Measurements from ENCODE around the gene NCAM1.
A peak's percentile ranks its signal among the peaks of the same experiment; 100 is the strongest.

Gene NCAM1

GRCh38 chr11:112942966-112943643 is 18.1 kb upstream of the NCAM1 start (continued):
- TF ChIP-seq ZBTB11 (tag by site-specific recombination; conservative IDR thresholded peaks at IDR 0.05; ENCODE audit: low read depth) (no peak), ZNF2 (tag by site-specific recombination; IDR thresholded peaks at IDR 0.05) (no peak), KLF17 (tag by site-specific recombination; IDR thresholded peaks at IDR 0.05) (no peak), ZNF16 (tag by site-specific recombination; IDR thresholded peaks at IDR 0.05; ENCODE audit: low read depth) (no peak)

- no peak overlapping the region for H3K4me3 ChIP-seq (ENCODE audit: low read depth, low read length)
- ChIA-PET CTCF (no interaction called here), POLR2A (no interaction called here)
Measured at GRCh38 chr11:112946866-112947265, 14.4 kb upstream of the NCAM1 start.

GRCh38 chr11:112949781-112950575 is 11.2 kb upstream of the NCAM1 start:
- Histone ChIP-seq H3K9me3 (ENCODE audit: control insufficient read depth, insufficient read depth, low read depth, low read length) (no peaks in the 10 kb centered on the region), H3K4me3 (ENCODE audit: low read depth, low read length) (no peak overlapping the region), H3K4me1 (ENCODE audit: control insufficient read depth, insufficient read depth, low read length) (no peaks in the 10 kb centered on the region), H3K27ac (ENCODE audit: extremely low read depth, low read depth, low read length) (no peak overlapping the region), H3K36me3 (ENCODE audit: control insufficient read depth in 2 of 2, insufficient read depth in 1 of 2, low read length in 2 of 2) (no peaks in the 10 kb centered on the region)
- ChIA-PET CTCF (interaction anchor here (0.8 to 1.3 kb wide), 3 partner anchors 9 to 682 kb away, joined by 3 to 6 read pairs (median 4); no protein-coding TSS in a partner anchor), POLR2A (no interaction called here)
- TF ChIP-seq GLI4 (tag by site-specific recombination; IDR thresholded peaks at IDR 0.05) (no peak), ZNF561 (tag by site-specific recombination; IDR thresholded peaks at IDR 0.05; ENCODE audit: borderline replicate concordance) (no peak), ZNF776 (tag by site-specific recombination; IDR thresholded peaks at IDR 0.05; ENCODE audit: borderline replicate concordance) (no peak), ZNF600 (tag by site-specific recombination; IDR thresholded peaks at IDR 0.05) (no peak)

More at GRCh38 chr11:112946866-112947265, 14.4 kb upstream of the NCAM1 start:
- TF ChIP-seq ZNF335 (tag by site-specific recombination; conservative IDR thresholded peaks at IDR 0.05) = no peak
- TF ChIP-seq ZNF837 (tag by site-specific recombination; IDR thresholded peaks at IDR 0.05) = no peak
- TF ChIP-seq ZNF530 (tag by site-specific recombination; IDR thresholded peaks at IDR 0.05; ENCODE audit: low read depth) = no peak
- TF ChIP-seq ZIC2 (tag by site-specific recombination; IDR thresholded peaks at IDR 0.05) = no peak
- H3K9me3 ChIP-seq (ENCODE audit: control insufficient read depth, insufficient read depth, low read depth, low read length) = no peaks in the 10 kb centered on the region
- H3K4me1 ChIP-seq (ENCODE audit: control insufficient read depth, insufficient read depth, low read length) = no peaks in the 10 kb centered on the region
- H3K27ac ChIP-seq (ENCODE audit: extremely low read depth, low read depth, low read length) = no peak overlapping the region
- no peaks in the 10 kb centered on the region for H3K36me3 ChIP-seq (ENCODE audit: control insufficient read depth in 2 of 2, insufficient read depth in 1 of 2, low read length in 2 of 2)

- ChIA-PET POLR2A (no interaction called here), CTCF (interaction anchor here (0.7 to 3.6 kb wide), 10 partner anchors 9 to 370 kb away, joined by 3 to 13 read pairs (median 6); no protein-coding TSS in a partner anchor)
- TF ChIP-seq ZNF692 (tag by site-specific recombination; IDR thresholded peaks at IDR 0.05) (0 out of 2 replicates have a peak, but pooled peaks have one; percentile 14), WT1 (tag by site-specific recombination; IDR thresholded peaks at IDR 0.05) (peak; percentile 81), ZNF184 (tag by site-specific recombination; IDR thresholded peaks at IDR 0.05) (peak; percentile 34; the same call in 1 of the 2 replicates), ZBTB8A (tag by site-specific recombination; IDR thresholded peaks at IDR 0.05) (no peak), KLF8 (tag by site-specific recombination; IDR thresholded peaks at IDR 0.05) (no peak), ZNF112 (tag by site-specific recombination; IDR thresholded peaks at IDR 0.05) (no peak)
- Histone ChIP-seq H3K4me3 (ENCODE audit: low read depth, low read length) (no peak overlapping the region), H3K9me3 (ENCODE audit: control insufficient read depth, insufficient read depth, low read depth, low read length) (no peaks in the 10 kb centered on the region), H3K36me3 (ENCODE audit: control insufficient read depth in 2 of 2, insufficient read depth in 1 of 2, low read length in 2 of 2) (no peaks in the 10 kb centered on the region), H3K27ac (ENCODE audit: extremely low read depth, low read depth, low read length) (no peak overlapping the region), H3K4me1 (ENCODE audit: control insufficient read depth, insufficient read depth, low read length) (no peaks in the 10 kb centered on the region)
Measured at GRCh38 chr11:112958670-112959069, 2.5 kb upstream of the NCAM1 start.

Measured in HEK293 (cell line).